ENCODE measurements around the gene KRT31. TPM values are rescaled to one million over a fixed set of nuclear protein-coding genes. Genes with fewer than 3 reads are reported as not detected.

The KRT31 gene
- total and polyA plus RNA-seq, 2 of the 8 experiments (the other 6 are each of a cell fraction or from before 2014, with no cell fraction given), result not detected

GRCh38 chr17:41394254-41394996 lies 3.0 kb downstream of the KRT31 start:
- H3K79me1 ChIP-seq (ENCODE audit: low read depth, low read length), result no peaks in the 10 kb centered on the region
- no peak overlapping the region for H2BK5ac ChIP-seq (ENCODE audit: low read depth, low read length)
- H3K4ac ChIP-seq (replicated peaks; ENCODE audit: insufficient read length, low read depth, low read length), result no peak overlapping the region
- H4K91ac ChIP-seq (replicated peaks; ENCODE audit: insufficient read length, low read length), result no peak overlapping the region
- no peaks in the 10 kb centered on the region for H3K4me1 ChIP-seq (replicated peaks in 1 of 4; ENCODE audit: control insufficient read depth in 3 of 4, insufficient read depth in 4 of 4, low read length in 3 of 4)
- H3K9ac ChIP-seq (replicated peaks in 1 of 4; ENCODE audit: extremely low read depth in 1 of 4, low read depth in 3 of 4, low read length in 3 of 4), result no peak overlapping the region
- no peaks in the 10 kb centered on the region for H3K79me2 ChIP-seq (ENCODE audit: control insufficient read depth in 1 of 2, insufficient read depth in 2 of 2, low read length in 2 of 2)
- 96% methylated on average over 10 of the region's 10 CpGs; no CpG with 5 or more reads in 1 of the 2 experiments for WGBS, 2 experiments (ENCODE audit: extremely low coverage in 1 of 2, insufficient coverage in 1 of 2, insufficient read length in 1 of 2, insufficient replicate concordance in 2 of 2, low coverage in 1 of 2, low lambda C conversion rate in 2 of 2, missing lambda C conversion rate in 1 of 2)
- H3K23ac ChIP-seq (ENCODE audit: insufficient read length), result no peak overlapping the region
- no peak overlapping the region for H3K14ac ChIP-seq (ENCODE audit: insufficient read length)
- no peaks in the 10 kb centered on the region for H3K27me3 ChIP-seq (replicated peaks in 1 of 4; ENCODE audit: control insufficient read depth in 3 of 4, extremely low read depth in 1 of 4, insufficient read depth in 3 of 4, low read length in 3 of 4)
- no peaks in the 10 kb centered on the region for H4K20me1 ChIP-seq (replicated peaks in 1 of 2; ENCODE audit: control insufficient read depth in 1 of 2, insufficient read depth in 2 of 2, low read length in 2 of 2)
- H2BK12ac ChIP-seq (ENCODE audit: low read depth, low read length), result no peak overlapping the region
- H3K23me2 ChIP-seq (ENCODE audit: low read depth, low read length), result no peaks in the 10 kb centered on the region
- no peaks in the 10 kb centered on the region for H3K9me3 ChIP-seq (ENCODE audit: insufficient read depth in 2 of 2, low read depth in 1 of 2, low read length in 1 of 2)
- H3K36me3 ChIP-seq (ENCODE audit: control insufficient read depth in 2 of 4, insufficient read depth in 4 of 4, low read length in 3 of 4), result no peaks in the 10 kb centered on the region
- H2BK20ac ChIP-seq (ENCODE audit: low read length), result no peak overlapping the region
- no peak overlapping the region for H2BK15ac ChIP-seq (ENCODE audit: low read length)
- H3K4me3 ChIP-seq (ENCODE audit: extremely low read depth in 1 of 4, insufficient read depth in 2 of 4, low read depth in 3 of 4, low read length in 4 of 4), result no peak overlapping the region
- H3K18ac ChIP-seq (ENCODE audit: extremely low read depth, low read length), result no peak overlapping the region
- H2BK120ac ChIP-seq (replicated peaks; ENCODE audit: low read depth, low read length), result no peak overlapping the region
- no peak overlapping the region for H2AFZ ChIP-seq (ENCODE audit: low read length)
- no peak for DNase-seq (ENCODE audit: low read depth in 1 of 2, low spot score in 2 of 2)
- H3K27ac ChIP-seq (ENCODE audit: low read depth, low read length), result no peak overlapping the region
- no peak overlapping the region for H3K56ac ChIP-seq (replicated peaks; ENCODE audit: insufficient read length, low read depth, low read length)
- POLR2A ChIA-PET (ENCODE audit: partially characterized antibody), result no interaction called here
- no peak overlapping the region for H4K5ac ChIP-seq (ENCODE audit: insufficient read length, low read depth, low read length)
- H3K4me2 ChIP-seq (ENCODE audit: insufficient read depth in 1 of 2, low read depth in 2 of 2, low read length in 2 of 2), result no peak overlapping the region
- no peak for FAIRE-seq
- H2AK5ac ChIP-seq (ENCODE audit: low read depth, low read length), result no peak overlapping the region
- no peak overlapping the region for H4K8ac ChIP-seq (ENCODE audit: extremely low read depth, insufficient read depth, low read length)
- TF ChIP-seq SP2 (IDR thresholded peaks at IDR 0.05; ENCODE audit: low read length) (no peak), MAFK (IDR thresholded peaks at IDR 0.05; ENCODE audit: low read depth, low read length) (no peak), SP4 (IDR thresholded peaks at IDR 0.05; ENCODE audit: low read length) (no peak), SIRT6 (IDR thresholded peaks at IDR 0.05; ENCODE audit: low read length) (no peak), SAP30 (IDR thresholded peaks at IDR 0.05; ENCODE audit: insufficient read depth, insufficient replicate concordance, low read length) (no peak), RNF2 (IDR thresholded peaks at IDR 0.05; ENCODE audit: borderline replicate concordance, low read depth, low read length, missing control alignments, poor library complexity, severe bottlenecking) (no peak)
- CTCF ChIA-PET (ENCODE audit: partially characterized antibody), result no interaction called here
